Gastroesophageal sphincter (tissue), 4 donors: Measurements from ENCODE around the gene REL. TPM values are rescaled to one million over a fixed set of nuclear protein-coding genes. Genes with fewer than 3 reads are reported as not detected.

Source experiments
- ATAC-seq: fragments of 150-250 bp; one replicate; pipeline ENCODE4 v1.9.1; 2016; ENCODE audit warnings: mild to moderate bottlenecking, moderate library complexity
- H3K27ac ChIP-seq, 4 donors: fragments of 200-600 bp; sonication (generic) in 3 of 4; 1 replicate in 3 of 4; 2 replicates in 1 of 4; pipeline ENCODE4 v1.5.1; 2016 to 2019
- H3K27me3 ChIP-seq: fragments of 200-600 bp; sonication (generic); one replicate; pipeline ENCODE4 v1.5.1; 2019
- H3K36me3 ChIP-seq, 2 donors: fragments of 200-600 bp; sonication (generic); one replicate each; pipeline ENCODE4 v1.5.1; 2019; ENCODE audit warnings: control low read depth in 1 of 2
- H3K4me1 ChIP-seq, 3 donors: fragments of 200-600 bp; sonication (generic); 1 replicate in 2 of 3; 2 replicates in 1 of 3; pipeline ENCODE4 v1.5.1; 2016 to 2019; ENCODE audit warnings: control low read depth in 2 of 3
- H3K4me3 ChIP-seq, 2 donors: fragments of 200-600 bp; sonication (generic); one replicate each; pipeline ENCODE4 v1.5.1; 2019; ENCODE audit warnings: mild to moderate bottlenecking in 1 of 2, moderate library complexity in 1 of 2
- H3K9me3 ChIP-seq, 3 donors: fragments of 200-600 bp; sonication (generic); one replicate each; pipeline ENCODE4 v1.5.1; 2017 to 2019; ENCODE audit warnings: control low read depth in 2 of 3
- CTCF ChIP-seq, 4 experiments: fragments of 200-600 bp in 2 of 4; fragments of 450-650 bp in 2 of 4; sonication (generic) in 1 of 4; IDR thresholded peaks; one replicate each; pipeline ENCODE4 v1.5.1; 2017 to 2019; ENCODE audit warnings: antibody characterized with exemption in 4 of 4, mild to moderate bottlenecking in 2 of 4, moderate library complexity in 2 of 4
- EP300 ChIP-seq: sonication (generic); formaldehyde crosslinking; IDR thresholded peaks from one replicate; pipeline ENCODE4 v1.6.1; 2017; ENCODE audit warnings: antibody characterized with exemption, mild to moderate bottlenecking
- POLR2A ChIP-seq, 2 donors: fragments of 450-650 bp; IDR thresholded peaks; one replicate each; pipeline ENCODE4 v1.6.1; 2017; ENCODE audit warnings: antibody characterized with exemption in 2 of 2, mild to moderate bottlenecking in 2 of 2, moderate library complexity in 1 of 2
- POLR2AphosphoS5 ChIP-seq: sonication (generic); formaldehyde crosslinking; IDR thresholded peaks from one replicate; pipeline ENCODE4 v1.6.1; 2017; ENCODE audit warnings: antibody characterized with exemption
- WGBS, 2 donors: methylation state at CpG; one replicate each; pipeline ENCODE4 v1.1.5; 2018; ENCODE audit warnings: low coverage in 1 of 2; 5-methylcytosine and 5-hydroxymethylcytosine counted together
- small RNA-seq, 4 donors: library from RNA; depleted of rRNA; stranded (forward); fragments of <200 nt; gene quantifications; one replicate each; pipeline ENCODE3, GENCODE V24; 2016
- total RNA-seq, 4 donors: library from RNA; depleted of rRNA; stranded (reverse); fragments of >200 nt; gene quantifications; one replicate each; pipeline ENCODE4 v1.1.0, GENCODE V29; 2016

REL gene
- total RNA-seq, 4 donors from 2014 or later, result 8.3 to 13.3 (median 9.5) TPM

- no peaks in the 10 kb centered on the region for H3K36me3 ChIP-seq
- H3K27ac ChIP-seq, result no peak overlapping the region
- TF ChIP-seq CTCF (IDR thresholded peaks at IDR 0.05) (no peak), POLR2A (IDR thresholded peaks at IDR 0.05) (no peak), POLR2AphosphoS5 (no peak), EP300 (no peak)
- H3K4me3 ChIP-seq, result no peak overlapping the region
- 42 to 72% methylated on average over 1 of the region's 1 CpG for WGBS, 2 donors
- no peaks in the 10 kb centered on the region for H3K9me3 ChIP-seq
- H3K4me1 ChIP-seq, result no peaks in the 10 kb centered on the region
- no peak for ATAC-seq
- no peaks in the 10 kb centered on the region for H3K27me3 ChIP-seq
These were observed 85.4 kb downstream of the REL start for GRCh38 chr2:60966507-60967405.

GRCh38 chr2:60972889-60973656 lies 91.7 kb downstream of the REL start:
- no peak overlapping the region for H3K4me3 ChIP-seq
- no peak overlapping the region for H3K27ac ChIP-seq
- H3K4me1 ChIP-seq, result no peaks in the 10 kb centered on the region
- H3K9me3 ChIP-seq, result no peaks in the 10 kb centered on the region
- no peaks in the 10 kb centered on the region for H3K36me3 ChIP-seq
- ATAC-seq, result no peak
- no peaks in the 10 kb centered on the region for H3K27me3 ChIP-seq
- 92 to 96% methylated on average over 4 to 7 of the region's 32 CpGs for WGBS, 2 donors
- TF ChIP-seq POLR2AphosphoS5 (no peak), POLR2A (IDR thresholded peaks at IDR 0.05) (no peak), CTCF (IDR thresholded peaks at IDR 0.05) (no peak), EP300 (no peak)

GRCh38 chr2:60973705-60974104 lies 92.3 kb downstream of the REL start:
- Histone ChIP-seq H3K4me3 (no peak overlapping the region), H3K27me3 (no peaks in the 10 kb centered on the region), H3K9me3 (no peaks in the 10 kb centered on the region), H3K36me3 (no peaks in the 10 kb centered on the region), H3K4me1 (no peaks in the 10 kb centered on the region), H3K27ac (no peak overlapping the region)
- no peak for TF ChIP-seq CTCF (IDR thresholded peaks at IDR 0.05)
- 77% methylated on average over 2 of the region's 5 CpGs; no CpG with 5 or more reads in 1 of the 2 donors for WGBS, 2 donors
- ATAC-seq, result no peak

GRCh38 chr2:60974652-60975051 lies 93.3 kb downstream of the REL start:
- no peak for ATAC-seq
- no peak overlapping the region for H3K27ac ChIP-seq
- no peaks in the 10 kb centered on the region for H3K9me3 ChIP-seq
- no peaks in the 10 kb centered on the region for H3K36me3 ChIP-seq
- H3K4me1 ChIP-seq, result no peaks in the 10 kb centered on the region
- no peaks in the 10 kb centered on the region for H3K27me3 ChIP-seq
- H3K4me3 ChIP-seq, result no peak overlapping the region
- WGBS, 2 donors, result 95 to 98% methylated on average over 4 to 5 of the region's 16 CpGs
- no peak for TF ChIP-seq POLR2AphosphoS5
- no peak for TF ChIP-seq CTCF (IDR thresholded peaks at IDR 0.05)
- TF ChIP-seq EP300, result no peak
- TF ChIP-seq POLR2A (IDR thresholded peaks at IDR 0.05), result no peak

Small RNA genes lying within 50 kb of the gene (small RNA-seq; reads per million reads assigned to genes)
- gene RN7SL632P (0 reads per million in 4 donors), gene RNU4-51P (0 reads per million in 4 donors)

Other genes with a start within 250 kb of the REL start
- gene PAPOLG, start 125.3 kb upstream of the REL start, total RNA-seq, result 10 to 100 TPM; 11.7 to 19.5 (median 15.7) TPM
- 10 to 100 TPM; 26.3 to 48.5 (median 42.1) TPM for gene PEX13, start 136.1 kb downstream of the REL start, total RNA-seq
- gene PUS10, start 136.7 kb downstream of the REL start, total RNA-seq, result 1 to 10 TPM; 2.1 to 6.7 (median 4.4) TPM
- gene SANBR, start 184.3 kb downstream of the REL start, total RNA-seq, result 1 to 10 TPM; 2.2 to 7.5 (median 5.8) TPM